Measurements from ENCODE around the gene LRP2.

LRP2 gene

GRCh38 chr2:169190197-169190775 lies 172.0 kb downstream of the LRP2 start:
- TF ChIP-seq CTCF (IDR thresholded peaks at IDR 0.05; ENCODE audit: control extremely low read depth, extremely low read depth, low read depth, missing control alignments): no peak
- POLR2A ChIA-PET: no interaction called here
- CTCF ChIA-PET: interaction anchor here (1.2 to 1.5 kb wide), 2 partner anchors 8 to 41 kb away, joined by 3 to 4 read pairs; no protein-coding TSS in a partner anchor
- no peak for DNase-seq (ENCODE audit: extremely low spot score)

GRCh38 chr2:169189132-169189531 lies 173.2 kb downstream of the LRP2 start:
- no peak for TF ChIP-seq CTCF (IDR thresholded peaks at IDR 0.05; ENCODE audit: control extremely low read depth, extremely low read depth, low read depth, missing control alignments)
- no peak for DNase-seq (ENCODE audit: extremely low spot score)
- ChIA-PET POLR2A (no interaction called here), CTCF (interaction anchor here (1.0 to 1.9 kb wide), 9 partner anchors 8 to 49 kb away, joined by 3 to 5 read pairs (median 4); no protein-coding TSS in a partner anchor)

GRCh38 chr2:169185711-169186110 lies 176.6 kb downstream of the LRP2 start:
- ChIA-PET CTCF (no interaction called here), POLR2A (no interaction called here)
- no peak for TF ChIP-seq CTCF (IDR thresholded peaks at IDR 0.05; ENCODE audit: control extremely low read depth, extremely low read depth, low read depth, missing control alignments)
- DNase-seq (ENCODE audit: extremely low spot score): no peak

GRCh38 chr2:169184074-169184473 lies 178.3 kb downstream of the LRP2 start:
- DNase-seq (ENCODE audit: extremely low spot score): no peak
- no peak for TF ChIP-seq CTCF (IDR thresholded peaks at IDR 0.05; ENCODE audit: control extremely low read depth, extremely low read depth, low read depth, missing control alignments)
- ChIA-PET CTCF (no interaction called here), POLR2A (no interaction called here)

- POLR2A ChIA-PET: no interaction called here
- no peak for DNase-seq (ENCODE audit: extremely low spot score)
- CTCF ChIA-PET: interaction anchor here (1.4 kb wide), 1 partner anchor 51 kb away, joined by 3 read pairs; no protein-coding TSS in a partner anchor
Measured at GRCh38 chr2:169182573-169182972, 179.8 kb downstream of the LRP2 start.

GRCh38 chr2:169178804-169179390 lies 183.4 kb downstream of the LRP2 start:
- DNase-seq (ENCODE audit: extremely low spot score): no peak
- ChIA-PET CTCF (no interaction called here), POLR2A (no interaction called here)
- no peak for TF ChIP-seq CTCF (IDR thresholded peaks at IDR 0.05; ENCODE audit: control extremely low read depth, extremely low read depth, low read depth, missing control alignments)

More at GRCh38 chr2:169182573-169182972, 179.8 kb downstream of the LRP2 start:
- TF ChIP-seq CTCF (IDR thresholded peaks at IDR 0.05; ENCODE audit: control extremely low read depth, extremely low read depth, low read depth, missing control alignments): no peak
